Activated CD8-positive, alpha-beta memory T cell treated with anti-CD3 and anti-CD28 coated beads, Interleukin-2, amount 50 U/mL, for 48 hours (primary cell): ENCODE data around the gene E2F7.

Experiments
- DNase-seq: peaks from one replicate; pipeline ENCODE4 v3.0.0-alpha.2; 2020

E2F7 gene

GRCh38 chr12:77062396-77062795 lies 3.0 kb downstream of the E2F7 start:
- no peak for DNase-seq

GRCh38 chr12:77060883-77061240 lies 4.5 kb downstream of the E2F7 start:
- DNase-seq: no peak

DNA sequence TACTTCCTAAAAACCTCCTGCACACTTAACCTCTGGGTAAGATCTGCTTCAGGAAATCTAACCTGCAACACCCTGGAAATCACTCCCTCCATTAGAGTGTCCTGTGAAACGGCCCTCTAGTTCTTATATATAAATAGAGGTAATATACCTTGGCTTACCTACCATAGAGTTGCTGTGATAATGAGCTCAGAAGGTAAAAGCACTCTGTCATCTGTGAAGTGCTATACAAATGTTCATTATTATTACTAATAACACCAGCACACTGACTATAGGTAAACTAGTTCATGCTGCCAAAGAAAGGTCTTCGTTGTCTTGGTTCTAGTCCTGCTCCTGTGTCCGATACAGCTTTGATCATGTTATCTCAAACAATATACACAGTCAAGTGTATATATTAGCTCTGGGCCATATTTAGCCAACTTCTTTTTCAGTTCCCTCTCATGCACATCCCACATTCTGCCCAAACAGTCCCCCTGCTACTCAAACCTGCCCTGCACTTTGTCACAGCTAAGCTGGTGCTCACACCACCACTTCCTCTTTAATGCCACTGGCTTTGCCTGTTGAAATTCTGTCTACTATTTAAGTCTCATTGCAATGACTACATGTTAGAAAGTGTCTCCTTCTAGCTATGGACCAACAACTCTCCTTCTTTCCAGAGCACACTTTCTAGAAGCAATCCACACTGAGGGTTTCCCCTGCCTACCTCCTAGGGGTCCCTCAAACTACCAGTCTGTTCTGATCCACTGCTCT lies 5.1 kb downstream of the E2F7 start:
- DNase-seq: no peak

DNA sequence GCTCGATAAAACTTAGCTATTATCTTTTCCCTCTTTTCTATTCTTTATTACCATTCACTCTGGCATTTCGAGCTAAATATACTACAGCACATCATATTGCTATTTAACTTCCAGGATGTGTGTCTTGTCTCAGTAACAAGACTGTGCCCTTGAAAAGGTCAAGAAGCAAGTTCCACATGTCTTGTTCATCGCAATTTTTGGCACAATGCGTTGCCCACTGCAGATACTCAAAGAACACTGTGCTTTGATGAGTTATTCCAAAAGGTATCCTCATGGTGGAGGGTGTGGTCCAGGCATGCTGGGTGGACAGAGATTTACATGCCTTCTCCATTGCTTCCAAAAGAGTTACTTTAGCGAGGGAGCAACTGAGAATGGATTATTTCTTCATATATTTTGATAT lies 6.6 kb downstream of the E2F7 start:
- DNase-seq: no peak

DNA sequence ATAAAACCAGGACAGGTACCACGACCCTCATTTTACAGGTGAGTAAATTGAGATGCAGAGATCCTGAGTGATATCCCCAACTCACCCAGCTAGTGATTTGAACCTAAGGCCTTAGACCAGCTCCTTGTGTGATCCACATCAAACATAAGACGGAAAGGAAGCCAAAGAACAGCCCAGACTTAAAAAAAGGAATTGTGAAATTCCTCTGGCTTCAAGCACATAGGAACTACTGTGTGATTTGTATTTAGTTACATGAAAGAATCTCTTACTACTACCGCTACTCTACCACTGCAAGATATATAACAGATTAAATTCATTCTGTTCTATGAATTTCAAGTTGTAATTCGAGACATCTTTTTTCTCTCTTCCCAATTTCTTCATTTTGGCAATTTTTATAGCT lies 10.5 kb downstream of the E2F7 start:
- no peak for DNase-seq

DNA sequence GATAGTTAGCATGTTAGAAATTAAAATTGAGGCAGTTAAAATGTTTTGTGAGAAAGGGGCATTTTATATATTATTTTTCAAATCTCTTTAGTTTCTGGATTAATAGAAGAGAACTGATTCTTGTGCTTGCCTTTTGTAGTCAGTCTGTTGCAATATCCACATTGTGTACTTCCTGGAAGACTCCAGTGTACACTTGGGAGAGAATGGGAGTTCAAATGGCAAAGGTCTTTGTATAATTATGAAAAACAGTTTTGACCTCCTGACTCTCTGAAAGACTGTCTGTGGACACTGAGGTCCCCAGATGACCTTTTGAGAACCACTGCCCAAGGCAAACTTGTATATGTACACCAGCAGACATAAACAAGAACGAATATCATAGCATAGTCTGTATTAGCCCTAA lies 12.1 kb downstream of the E2F7 start:
- DNase-seq: no peak

GRCh38 chr12:77049767-77050353 lies 15.5 kb downstream of the E2F7 start:
- no peak for DNase-seq

DNA sequence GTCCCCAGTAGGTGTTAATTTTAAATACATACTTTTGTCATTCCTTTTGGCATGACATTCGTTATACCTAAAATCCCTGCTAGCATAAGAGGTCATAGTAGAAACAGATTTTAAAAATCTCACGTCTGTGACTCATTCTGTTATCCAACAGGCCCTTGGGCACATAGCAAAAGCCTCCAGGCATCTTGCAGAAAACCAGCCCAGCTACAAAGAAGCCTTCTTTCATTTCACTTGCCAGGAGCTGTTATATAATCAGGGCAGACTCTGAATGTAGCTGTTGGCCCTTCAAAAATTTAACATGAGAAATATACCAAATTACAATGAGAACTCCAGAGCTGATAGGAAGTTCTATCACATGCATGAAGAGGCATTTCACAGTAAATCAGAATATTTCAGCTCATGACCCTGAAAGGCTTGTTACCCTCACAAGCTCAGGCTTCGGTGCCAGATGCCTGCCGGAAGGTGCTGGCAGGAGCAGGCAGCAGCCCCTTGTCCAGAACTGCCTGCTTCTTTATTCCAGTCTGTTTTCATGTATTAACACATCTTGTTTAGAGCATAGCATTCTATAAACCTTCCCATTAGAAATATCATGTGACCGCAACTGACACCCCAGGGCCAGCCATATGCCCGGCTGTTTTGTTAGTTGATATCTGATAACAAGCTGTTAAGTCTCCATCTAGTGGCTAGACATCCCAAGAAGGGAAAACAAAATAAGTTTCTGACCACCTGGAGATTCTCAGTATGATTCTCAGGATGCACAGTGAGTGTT lies 17.8 kb downstream of the E2F7 start:
- DNase-seq: no peak

DNA sequence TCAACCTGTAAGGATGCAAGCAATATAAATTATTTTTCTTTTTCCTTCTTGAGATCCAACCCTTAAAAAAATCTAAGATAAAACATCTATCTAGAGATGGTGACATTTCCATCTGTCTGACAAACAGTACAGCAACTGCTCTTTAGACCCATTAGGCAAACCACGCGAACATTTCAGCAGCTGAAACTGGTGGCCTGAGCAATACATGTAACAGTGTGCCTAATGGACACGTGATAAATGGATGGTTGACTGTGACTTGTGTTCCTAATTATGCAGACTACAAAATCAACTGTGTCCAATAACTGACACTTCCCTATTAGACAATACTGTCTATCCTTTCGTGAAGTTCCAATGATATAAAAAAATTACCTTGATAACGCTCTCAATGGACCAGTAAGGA lies 18.9 kb downstream of the E2F7 start:
- DNase-seq: no peak

DNA sequence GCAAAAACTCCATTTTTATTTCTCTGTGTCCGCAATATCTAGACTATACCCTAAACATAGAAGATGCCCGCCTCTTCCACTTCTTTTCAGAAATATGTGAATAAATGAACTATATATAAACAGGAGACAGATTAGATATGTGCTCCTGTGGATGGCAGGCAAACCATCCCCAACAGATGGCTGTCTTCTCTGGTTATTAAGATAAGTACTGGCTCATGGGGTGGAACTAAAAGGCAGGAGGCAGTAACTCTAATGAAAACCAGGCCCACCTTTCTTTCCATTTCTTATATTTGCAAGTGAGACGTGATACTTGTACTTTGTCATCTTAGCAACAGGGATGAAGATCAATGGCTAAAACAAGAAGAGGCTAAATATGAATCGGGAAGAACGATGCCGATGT lies 20.2 kb downstream of the E2F7 start:
- no peak for DNase-seq

GRCh38 chr12:77044721-77045120 lies 20.6 kb downstream of the E2F7 start:
- no peak for DNase-seq

DNA sequence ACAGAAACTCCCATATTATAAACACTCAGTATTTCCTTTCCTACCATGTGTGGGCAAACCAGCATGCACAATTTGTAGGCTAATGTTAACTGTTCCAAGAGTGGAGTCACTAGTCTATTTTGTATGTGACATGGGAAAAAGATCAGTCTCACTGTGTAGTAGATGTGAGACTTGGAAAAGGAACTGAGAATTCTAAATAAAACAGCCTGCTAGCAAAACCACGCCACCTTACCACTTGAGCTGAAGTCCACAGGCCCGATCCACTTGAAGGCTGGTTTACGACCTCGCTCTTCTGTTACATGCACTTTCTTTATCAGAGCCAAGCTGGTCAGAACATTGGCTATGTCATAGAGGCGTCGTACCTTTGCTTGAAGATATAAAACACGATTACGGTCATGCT lies 22.5 kb downstream of the E2F7 start:
- DNase-seq: no peak

DNA sequence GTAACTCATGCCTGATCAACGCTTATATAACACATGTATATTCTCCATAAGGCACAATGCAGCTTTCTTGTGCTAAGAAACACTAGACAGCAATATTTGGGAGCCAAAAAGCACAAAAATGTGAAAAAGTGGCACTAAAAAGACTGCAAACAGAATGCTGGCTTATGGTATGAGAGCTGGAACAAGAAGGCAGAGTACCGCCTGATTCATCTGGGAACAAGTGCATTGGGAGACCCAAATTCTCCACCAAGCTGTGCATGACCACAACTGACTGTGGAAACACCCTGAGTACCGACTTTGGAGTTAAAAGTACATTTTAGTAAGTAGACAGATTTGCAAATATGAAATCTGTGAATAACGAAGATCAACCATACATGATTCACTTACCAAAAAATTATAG lies 25.1 kb downstream of the E2F7 start:
- DNase-seq: no peak

DNA sequence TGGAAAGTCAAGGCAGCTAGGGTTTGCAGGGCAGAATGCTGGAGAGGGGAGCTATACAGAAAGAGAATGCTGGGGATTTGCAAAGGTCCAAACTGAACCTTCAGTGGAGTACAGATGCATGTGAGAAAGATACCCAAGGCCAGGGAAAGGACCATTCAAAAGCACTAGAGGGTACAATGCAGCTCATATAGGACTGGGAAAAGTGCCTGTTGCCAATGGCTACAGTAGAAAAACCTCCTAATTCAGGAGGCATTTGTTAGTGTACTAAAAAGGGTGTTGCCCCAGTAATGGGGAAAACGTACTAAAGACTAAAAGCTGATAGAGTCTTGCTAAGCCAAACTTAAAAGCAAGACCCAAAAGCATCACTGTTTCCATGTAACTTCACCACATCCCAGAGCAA lies 30.1 kb downstream of the E2F7 start:
- DNase-seq: no peak

DNA sequence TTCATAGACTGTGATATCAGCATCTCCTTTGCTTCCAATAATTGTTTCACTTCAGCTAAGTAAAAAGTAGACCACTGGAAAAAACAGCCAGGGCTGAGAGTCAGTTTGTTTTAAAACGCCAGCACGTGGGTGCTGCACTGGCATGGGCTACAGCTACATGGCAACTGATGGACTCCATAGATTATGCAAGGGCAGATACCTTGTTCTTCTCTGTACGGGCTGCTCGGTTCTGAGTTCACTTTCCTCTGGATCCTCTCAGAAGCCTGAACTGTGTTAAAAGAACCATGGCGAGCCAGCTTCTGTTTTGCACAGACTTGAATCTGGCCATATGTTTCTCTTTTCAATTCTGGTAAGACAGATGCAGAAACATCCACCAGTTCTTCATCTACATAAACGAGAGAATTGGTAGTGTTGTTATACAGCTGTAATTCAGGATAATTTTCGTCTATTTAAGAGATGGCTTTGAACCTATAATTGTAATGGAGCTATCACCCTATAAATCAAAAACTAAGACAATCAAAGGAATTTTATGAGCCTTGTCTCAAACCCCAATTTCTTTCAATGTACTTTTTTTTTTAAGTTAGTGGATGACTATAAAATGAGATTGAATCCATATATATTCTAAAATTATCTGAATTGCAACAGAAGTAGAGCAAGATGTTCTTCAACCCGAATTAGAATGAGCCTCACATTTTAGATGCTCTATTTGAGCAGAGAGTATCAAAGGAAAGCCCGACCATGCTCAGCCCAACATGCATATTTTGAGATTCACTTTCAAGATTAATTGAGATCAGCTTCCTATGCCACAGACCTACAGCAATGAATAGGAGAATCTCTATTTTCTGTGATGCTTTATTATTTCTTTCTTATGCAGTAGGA lies 31.5 kb downstream of the E2F7 start:
- no peak for DNase-seq

- DNase-seq: no peak
Observed at GRCh38 chr12:77032406-77032805, 33.0 kb downstream of the E2F7 start.

GRCh38 chr12:77031745-77032144 lies 33.6 kb downstream of the E2F7 start:
- DNase-seq: no peak

DNA sequence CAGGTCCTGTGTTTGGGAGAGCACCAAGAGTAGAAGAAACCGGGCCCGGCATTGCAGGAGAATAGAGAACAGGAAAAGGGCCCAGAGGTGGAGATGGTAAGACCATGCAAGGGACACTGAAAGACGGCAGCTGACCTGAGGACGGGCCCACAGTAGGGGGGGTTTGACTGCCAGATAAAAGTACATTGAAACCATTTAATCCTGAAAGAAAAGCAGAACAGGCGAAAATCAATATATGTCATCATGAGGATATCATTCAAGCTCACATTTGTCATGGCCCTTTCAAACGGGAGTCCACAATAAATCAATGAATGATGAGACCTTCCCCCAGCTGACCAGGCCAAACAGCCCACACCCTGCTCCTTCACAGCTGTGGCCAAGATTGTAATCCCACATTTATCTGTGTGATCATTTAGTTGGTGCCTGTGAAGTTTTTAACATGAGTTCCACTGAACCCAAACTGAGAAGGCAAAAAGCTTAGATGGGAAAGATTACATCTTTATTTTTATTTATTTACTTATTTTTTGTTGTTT lies 39.5 kb downstream of the E2F7 start:
- DNase-seq: no peak

DNA sequence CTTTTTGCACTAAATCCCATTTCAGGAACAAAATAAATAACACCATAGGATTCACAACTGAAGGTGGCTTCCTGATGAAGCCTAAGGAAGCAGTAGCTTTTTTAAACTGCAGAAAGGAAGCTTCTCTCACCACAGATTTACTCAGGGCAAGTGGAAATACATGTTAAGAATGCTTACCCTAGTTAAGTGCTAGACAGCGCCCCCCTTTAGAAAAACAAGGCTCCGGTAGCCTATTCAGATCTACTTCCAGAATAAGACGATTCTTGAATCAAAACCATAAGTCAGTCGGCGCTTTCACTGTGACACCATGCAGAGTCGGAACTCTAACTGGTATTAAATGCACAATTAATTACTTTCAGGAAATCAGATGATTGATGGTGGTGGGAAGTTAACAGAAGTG lies 41.9 kb downstream of the E2F7 start:
- no peak for DNase-seq

GRCh38 chr12:77019920-77020319 lies 45.4 kb downstream of the E2F7 start:
- DNase-seq: no peak

DNA sequence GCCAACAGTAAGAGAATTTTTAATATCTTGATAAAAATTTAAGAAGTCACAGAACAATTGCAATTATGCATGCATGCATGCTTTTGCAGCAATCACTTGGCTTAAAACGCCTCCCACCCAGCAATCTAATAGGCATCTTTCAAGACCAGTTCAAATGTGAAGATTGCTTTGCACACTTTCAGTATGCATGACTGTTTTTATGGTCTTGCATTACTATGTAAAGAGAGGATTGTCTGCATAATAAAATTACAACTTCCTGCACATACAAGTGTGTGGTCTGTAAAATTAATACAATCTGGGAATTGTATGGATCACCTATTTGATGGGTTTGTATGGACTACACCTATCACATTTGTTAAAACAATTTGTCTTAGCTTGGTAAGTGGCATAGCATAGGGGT lies 48.8 kb downstream of the E2F7 start:
- DNase-seq: no peak

DNA sequence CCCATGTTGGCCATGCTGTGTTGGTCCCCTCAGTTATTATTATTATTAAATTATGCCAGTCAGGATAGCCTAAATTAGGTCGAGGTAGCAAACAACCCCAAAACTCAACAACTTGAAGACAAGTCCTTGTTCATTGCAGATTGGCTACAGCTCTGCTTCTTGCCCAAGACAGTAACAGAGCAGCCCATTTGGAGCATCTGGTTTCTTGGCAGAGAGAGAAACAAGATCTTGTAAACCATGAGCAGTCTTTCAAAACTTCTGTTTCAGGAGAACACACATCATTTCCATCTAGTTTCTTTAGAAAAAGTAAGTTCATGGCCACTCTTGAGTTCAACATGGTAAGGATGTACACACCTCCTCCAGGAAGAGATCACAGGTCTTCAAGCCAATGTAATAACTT lies 52.3 kb downstream of the E2F7 start:
- DNase-seq: no peak
